NCI-H82 (cell line): ENCODE measurements around the gene RGS6.

ENCODE experiments used
- DNase-seq: peaks from one replicate; lab custom pipeline; 2025; lab: John Stamatoyannopoulos, UW

RGS6 gene

GRCh38 chr14:72164420-72165228 is 232.4 kb downstream of the RGS6 start:
- no peak for DNase-seq

DNA sequence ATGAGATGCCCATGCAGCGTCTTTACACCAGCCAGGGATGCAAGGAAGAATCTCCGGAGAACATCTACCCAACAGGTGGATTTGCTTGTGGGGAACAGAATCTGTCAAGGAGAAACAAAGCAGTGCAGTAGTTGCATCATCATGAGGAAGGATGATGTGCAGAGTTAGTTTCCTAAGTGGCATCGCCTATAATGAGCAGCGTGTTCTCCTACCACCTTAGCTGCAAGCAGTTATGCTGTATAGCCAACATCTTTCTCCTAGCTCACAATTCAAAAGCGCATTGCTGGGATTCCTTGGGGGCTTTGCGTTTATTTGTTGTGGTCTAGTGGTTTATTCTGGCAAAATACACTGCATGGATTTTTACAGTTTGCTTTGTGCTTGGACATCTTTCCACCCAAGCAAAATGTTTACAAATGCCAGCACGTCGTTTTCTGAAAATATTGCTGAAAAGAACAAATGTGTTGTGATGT is 233.0 kb downstream of the RGS6 start:
- DNase-seq: no peak

GRCh38 chr14:72169521-72169920 is 237.3 kb downstream of the RGS6 start:
- DNase-seq: peak; percentile 11

- DNase-seq: no peak
Measured at GRCh38 chr14:72172049-72172448, 239.8 kb downstream of the RGS6 start.

GRCh38 chr14:72172597-72172996 is 240.4 kb downstream of the RGS6 start:
- DNase-seq: no peak

DNA sequence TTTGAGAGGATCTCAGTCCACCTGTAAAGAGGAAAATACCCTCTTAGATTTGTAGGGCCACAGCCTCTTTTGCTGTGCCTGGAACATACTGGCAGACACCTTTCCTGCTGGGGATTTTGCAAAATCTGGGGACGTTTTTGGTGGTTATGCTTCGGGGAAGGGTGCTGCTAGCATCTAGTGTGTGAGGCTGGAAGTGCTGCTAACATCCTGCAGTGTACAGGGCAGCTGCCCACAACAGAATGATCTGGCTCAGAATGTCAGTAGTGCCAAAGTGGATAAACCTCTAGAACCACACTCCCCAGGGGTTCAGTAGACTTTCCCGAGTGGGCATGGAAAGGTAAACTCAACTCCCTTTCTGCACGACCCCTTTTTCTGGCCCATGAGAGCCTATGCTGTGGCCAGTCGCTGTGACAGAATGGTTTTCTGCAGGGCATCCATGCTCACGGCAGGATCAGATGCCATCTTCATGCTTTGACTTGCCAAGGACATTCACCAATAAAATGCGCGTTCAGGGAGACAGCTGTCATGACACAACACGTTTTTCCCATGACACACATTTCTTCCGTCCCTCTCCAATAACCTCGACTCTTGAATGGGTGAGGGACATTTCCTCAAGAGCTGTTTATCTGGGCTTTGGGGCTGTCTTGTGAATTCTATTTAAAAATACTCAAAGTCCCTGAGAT is 240.9 kb downstream of the RGS6 start:
- no peak for DNase-seq

DNA sequence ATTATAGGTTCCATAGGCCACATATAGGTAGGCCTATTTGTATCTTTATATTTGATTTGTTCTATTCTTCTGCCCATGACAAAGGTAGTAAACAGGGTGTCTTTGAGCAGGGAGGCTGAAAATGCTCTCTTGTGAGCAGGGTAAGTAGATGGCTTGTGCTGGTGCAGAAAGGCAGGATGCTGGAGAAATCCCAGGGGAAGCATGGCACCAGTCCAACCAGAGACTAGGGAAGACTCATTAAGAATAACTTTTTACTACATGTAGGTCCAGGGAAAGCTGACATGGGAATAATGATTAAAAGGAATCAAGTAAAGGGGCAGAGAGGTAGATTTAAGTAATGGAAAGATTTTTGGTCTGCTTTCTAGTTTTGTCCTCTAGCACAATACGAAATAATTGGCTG is 245.0 kb downstream of the RGS6 start:
- DNase-seq: no peak

DNA sequence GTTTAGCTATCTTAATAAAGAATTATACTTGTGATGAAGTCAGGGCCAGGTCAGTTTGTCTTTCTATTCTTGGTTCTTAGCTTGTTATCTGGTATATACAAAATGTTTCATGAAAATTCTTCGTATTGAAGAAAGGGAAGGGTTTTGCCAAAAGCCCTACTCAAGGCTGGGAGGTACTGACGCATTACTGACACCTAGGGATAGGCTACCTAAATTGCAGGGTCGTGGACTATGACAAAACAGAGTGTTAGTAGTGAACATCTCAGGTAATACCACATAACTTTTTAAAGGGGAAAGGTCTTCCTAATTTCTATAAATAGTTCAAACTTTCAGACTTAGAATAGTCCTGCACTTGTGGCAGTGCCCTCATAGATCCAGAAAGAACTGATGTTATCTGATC is 246.3 kb downstream of the RGS6 start:
- no peak for DNase-seq

- DNase-seq: no peak
Measured at GRCh38 chr14:72182708-72183432, 250.6 kb downstream of the RGS6 start.

DNA sequence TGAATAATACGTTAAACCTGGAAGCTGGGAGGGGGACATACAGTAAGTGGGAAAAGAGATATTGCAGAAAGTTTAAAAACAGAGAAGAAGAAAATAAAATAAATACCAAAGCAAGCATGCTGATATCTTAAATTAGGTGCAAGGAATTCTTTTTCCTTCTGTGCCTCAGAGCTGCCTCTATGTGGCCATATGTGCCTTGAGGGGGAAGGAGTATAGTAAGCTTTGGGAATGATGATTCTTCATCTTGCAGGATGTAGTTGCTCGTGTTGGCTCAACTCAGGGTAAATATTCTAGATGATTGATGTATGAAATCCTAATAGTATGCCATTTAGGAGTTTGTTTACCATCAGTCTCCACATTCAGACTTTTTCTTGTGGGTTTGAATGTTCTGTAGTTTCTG is 251.4 kb downstream of the RGS6 start:
- no peak for DNase-seq

- DNase-seq: no peak
Measured at GRCh38 chr14:72186523-72186922, 254.3 kb downstream of the RGS6 start.

GRCh38 chr14:72196237-72197015 is 264.2 kb downstream of the RGS6 start:
- DNase-seq: no peak

DNA sequence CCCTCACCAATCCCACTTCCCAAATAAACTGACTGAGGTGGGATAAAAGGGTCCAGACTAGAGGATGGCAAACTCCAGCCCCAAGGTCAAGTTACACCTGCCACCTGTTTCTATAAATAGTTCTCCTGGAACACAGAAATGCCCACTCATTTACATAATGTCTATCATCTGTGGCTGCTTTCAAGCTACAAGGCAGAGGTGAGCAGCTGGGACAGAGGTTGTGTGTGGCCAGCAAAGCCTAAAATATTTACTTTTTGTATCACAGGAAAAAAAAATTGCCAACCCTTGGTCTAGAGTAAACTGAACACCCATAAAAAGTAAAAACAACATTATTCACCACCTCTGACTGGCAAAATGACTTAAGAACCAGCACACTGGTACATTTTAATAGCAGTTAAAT is 269.4 kb downstream of the RGS6 start:
- DNase-seq: no peak

GRCh38 chr14:72213424-72213823 is 281.2 kb downstream of the RGS6 start:
- peak; percentile 10 for DNase-seq

DNA sequence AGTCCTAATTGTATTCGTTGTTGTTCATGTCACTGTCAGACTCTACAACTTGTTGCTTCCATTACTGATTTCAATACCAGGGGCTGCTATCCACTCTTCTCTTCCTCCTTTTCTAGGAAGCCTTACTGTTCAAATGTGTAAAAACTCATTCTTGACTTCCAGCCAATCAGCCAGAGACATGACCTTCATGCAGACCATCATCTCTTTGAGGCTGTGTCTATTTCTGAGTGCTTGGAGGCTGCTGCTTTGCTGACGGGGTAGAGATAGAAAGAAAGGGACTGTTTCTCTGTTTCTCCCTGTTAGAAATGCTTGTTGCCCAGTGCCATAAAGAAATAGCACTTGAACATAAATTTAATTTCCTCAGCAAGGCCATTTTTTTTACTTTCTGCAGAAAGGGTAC is 282.9 kb downstream of the RGS6 start:
- DNase-seq: no peak

DNA sequence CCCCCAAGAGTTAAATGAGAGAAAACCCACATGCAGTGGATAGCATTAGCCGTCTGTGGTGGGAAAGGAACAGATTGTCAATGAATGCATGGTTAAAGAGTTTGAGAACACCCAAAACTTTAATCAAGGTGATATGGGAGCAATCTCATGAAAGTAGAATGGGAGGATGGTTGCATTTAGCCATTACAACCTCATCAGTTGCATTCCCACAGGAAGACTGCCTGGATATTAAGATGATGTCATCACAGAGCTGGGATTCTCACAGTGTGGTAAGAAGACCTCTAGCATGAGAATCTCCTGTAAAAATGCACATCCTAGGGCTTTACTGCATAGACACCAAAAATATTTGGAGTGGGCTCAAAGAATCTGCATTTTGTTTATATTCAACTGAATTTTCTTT is 284.9 kb downstream of the RGS6 start:
- DNase-seq: no peak

DNA sequence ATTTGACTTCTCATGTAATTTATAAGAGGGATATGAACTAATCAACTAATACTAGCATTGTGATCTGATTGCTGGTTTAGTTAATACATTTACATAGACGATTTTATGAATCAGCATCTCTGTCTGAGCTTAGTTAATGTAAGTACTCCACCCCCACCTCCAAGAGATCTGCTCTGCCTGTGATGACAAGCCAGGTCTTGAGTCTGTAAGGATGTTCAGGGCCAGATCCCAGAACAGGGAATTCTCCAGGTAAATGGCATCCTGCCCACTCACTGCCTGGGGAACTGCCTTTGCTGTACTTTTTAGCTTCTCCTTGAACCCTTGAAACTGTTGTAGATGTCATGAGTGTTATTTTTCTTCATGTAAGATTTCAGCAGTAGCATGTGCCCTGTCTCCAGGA is 289.8 kb downstream of the RGS6 start:
- no peak for DNase-seq

DNA sequence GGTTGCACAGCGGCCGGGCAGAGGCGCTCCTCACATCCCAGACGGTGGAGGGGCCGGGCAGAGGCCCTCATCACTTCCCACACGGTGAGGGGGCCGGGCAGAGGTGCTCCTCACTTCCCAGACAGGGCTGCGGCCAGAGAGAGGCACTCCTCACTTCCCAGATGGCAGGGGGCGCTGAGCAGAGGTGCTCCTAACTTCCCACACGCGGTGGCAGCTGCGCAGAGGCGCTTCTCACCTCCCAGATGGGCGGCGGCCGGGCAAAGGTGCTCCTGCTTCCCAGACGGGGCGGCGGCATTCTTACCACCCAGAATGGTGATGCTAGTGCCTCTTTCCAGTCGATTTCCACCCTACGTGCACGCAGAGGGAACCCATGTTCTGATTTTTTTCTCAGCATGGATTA is 304.4 kb downstream of the RGS6 start:
- DNase-seq: no peak

GRCh38 chr14:72237722-72238666 is 305.8 kb downstream of the RGS6 start:
- DNase-seq: no peak

- no peak for DNase-seq
Measured at GRCh38 chr14:72243309-72244293, 311.4 kb downstream of the RGS6 start.
